Measurements from ENCODE around the gene MISFA.
A peak's percentile ranks its signal among the peaks of the same experiment; 100 is the strongest.

DNA sequence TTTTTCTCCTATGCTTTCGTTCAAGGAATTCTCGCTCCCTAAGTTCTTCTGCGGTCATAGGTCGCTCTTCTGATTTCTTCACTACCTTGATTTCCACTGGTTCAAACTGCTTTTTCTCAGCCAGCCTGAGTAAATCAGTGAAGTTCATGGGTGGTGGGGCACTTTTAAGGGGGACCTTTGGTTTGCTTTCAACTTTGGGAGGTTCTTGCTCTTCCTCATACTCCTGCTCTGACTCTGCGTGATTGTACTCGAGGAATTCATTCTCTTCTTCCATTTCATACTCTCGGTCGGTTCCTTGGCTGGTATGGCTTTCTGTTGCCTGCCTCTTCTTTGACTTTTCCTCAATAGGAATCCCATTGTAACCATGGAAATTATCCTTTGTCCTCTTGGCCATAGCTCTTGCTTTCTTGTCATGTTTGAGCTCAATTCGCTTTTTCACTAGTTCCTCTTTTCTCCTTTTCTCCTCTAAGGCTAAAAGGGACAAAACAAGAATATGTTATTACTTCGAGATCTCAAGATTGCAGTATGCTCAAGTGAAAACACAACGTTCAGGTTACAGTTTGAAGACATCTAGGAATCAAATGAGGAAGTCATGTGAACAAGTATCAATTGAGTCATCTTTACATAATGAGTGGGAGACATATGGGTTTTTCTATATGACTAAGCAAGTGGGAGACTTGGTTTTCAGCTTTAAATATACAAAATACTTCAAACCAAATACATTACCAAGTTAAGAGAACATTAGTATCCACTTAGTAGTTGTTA, 16.2 kb downstream of the MISFA start:
- TF ChIP-seq, protein P1, sequence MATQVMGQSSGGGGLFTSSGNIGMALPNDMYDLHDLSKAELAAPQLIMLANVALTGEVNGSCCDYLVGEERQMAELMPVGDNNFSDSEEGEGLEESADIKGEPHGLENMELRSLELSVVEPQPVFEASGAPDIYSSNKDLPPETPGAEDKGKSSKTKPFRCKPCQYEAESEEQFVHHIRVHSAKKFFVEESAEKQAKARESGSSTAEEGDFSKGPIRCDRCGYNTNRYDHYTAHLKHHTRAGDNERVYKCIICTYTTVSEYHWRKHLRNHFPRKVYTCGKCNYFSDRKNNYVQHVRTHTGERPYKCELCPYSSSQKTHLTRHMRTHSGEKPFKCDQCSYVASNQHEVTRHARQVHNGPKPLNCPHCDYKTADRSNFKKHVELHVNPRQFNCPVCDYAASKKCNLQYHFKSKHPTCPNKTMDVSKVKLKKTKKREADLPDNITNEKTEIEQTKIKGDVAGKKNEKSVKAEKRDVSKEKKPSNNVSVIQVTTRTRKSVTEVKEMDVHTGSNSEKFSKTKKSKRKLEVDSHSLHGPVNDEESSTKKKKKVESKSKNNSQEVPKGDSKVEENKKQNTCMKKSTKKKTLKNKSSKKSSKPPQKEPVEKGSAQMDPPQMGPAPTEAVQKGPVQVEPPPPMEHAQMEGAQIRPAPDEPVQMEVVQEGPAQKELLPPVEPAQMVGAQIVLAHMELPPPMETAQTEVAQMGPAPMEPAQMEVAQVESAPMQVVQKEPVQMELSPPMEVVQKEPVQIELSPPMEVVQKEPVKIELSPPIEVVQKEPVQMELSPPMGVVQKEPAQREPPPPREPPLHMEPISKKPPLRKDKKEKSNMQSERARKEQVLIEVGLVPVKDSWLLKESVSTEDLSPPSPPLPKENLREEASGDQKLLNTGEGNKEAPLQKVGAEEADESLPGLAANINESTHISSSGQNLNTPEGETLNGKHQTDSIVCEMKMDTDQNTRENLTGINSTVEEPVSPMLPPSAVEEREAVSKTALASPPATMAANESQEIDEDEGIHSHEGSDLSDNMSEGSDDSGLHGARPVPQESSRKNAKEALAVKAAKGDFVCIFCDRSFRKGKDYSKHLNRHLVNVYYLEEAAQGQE (IDR thresholded peaks at IDR 0.05; ENCODE audit: insufficient replicate concordance, low read depth) = no peak
- TF ChIP-seq, protein P2, sequence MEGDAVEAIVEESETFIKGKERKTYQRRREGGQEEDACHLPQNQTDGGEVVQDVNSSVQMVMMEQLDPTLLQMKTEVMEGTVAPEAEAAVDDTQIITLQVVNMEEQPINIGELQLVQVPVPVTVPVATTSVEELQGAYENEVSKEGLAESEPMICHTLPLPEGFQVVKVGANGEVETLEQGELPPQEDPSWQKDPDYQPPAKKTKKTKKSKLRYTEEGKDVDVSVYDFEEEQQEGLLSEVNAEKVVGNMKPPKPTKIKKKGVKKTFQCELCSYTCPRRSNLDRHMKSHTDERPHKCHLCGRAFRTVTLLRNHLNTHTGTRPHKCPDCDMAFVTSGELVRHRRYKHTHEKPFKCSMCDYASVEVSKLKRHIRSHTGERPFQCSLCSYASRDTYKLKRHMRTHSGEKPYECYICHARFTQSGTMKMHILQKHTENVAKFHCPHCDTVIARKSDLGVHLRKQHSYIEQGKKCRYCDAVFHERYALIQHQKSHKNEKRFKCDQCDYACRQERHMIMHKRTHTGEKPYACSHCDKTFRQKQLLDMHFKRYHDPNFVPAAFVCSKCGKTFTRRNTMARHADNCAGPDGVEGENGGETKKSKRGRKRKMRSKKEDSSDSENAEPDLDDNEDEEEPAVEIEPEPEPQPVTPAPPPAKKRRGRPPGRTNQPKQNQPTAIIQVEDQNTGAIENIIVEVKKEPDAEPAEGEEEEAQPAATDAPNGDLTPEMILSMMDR (IDR thresholded peaks at IDR 0.05; ENCODE audit: insufficient read depth, low read length) = no peak
- TF ChIP-seq POLR2AphosphoS5 (IDR thresholded peaks at IDR 0.05; ENCODE audit: low read depth) (no peak), SPI1 (IDR thresholded peaks at IDR 0.05; ENCODE audit: borderline replicate concordance, low read depth) (peak; percentile 91)
